HG02610 (cell line): ENCODE results near the gene MLC1.

Experiments used
- ATAC-seq: cut with Tn5 transposase; IDR thresholded peaks from one replicate; pipeline ENCODE4 v1.9.1; 2021; ENCODE audit warnings: mild to moderate bottlenecking, moderate library complexity; ENCODE audit not compliant: unreplicated experiment

Gene MLC1

DNA sequence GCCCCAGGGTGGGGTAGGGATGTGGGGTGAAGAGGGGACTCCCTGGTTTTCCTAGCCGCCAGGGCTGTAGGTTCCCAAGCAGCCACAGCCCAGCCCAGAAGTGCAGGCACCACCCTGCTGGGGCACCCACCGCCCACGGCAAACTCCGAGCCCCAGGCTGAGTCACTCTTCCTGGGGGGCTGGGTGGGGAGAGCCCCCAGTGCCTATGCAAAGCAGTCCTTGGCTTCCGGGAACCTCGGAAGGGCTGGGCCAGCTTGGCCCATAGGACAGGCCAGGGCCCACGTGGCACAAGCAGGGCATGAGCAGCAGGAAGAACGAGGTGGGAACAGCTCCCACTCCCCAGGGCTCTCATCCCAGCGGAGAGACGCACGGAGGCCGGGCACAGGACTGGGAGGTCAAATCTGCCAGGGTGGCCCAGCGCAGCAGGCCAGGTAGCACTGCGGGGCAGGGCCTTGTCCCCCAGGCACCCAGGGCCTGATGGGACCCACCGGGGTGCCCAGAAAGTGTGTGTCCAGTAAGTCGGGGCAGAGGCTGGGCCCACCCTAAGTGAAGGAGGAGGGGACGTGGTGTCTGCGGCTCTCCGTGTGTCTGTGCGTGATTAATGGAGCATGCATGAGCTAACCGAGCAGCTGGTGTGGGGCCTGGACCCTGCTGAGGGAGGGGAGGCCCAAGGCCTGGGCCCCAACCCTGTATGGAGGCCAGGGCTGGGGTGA, 68.1 kb downstream of the MLC1 start:
- no peak for ATAC-seq

- ATAC-seq = no peak
These were observed 68.8 kb downstream of the MLC1 start for GRCh38 chr22:50016308-50016987.

DNA sequence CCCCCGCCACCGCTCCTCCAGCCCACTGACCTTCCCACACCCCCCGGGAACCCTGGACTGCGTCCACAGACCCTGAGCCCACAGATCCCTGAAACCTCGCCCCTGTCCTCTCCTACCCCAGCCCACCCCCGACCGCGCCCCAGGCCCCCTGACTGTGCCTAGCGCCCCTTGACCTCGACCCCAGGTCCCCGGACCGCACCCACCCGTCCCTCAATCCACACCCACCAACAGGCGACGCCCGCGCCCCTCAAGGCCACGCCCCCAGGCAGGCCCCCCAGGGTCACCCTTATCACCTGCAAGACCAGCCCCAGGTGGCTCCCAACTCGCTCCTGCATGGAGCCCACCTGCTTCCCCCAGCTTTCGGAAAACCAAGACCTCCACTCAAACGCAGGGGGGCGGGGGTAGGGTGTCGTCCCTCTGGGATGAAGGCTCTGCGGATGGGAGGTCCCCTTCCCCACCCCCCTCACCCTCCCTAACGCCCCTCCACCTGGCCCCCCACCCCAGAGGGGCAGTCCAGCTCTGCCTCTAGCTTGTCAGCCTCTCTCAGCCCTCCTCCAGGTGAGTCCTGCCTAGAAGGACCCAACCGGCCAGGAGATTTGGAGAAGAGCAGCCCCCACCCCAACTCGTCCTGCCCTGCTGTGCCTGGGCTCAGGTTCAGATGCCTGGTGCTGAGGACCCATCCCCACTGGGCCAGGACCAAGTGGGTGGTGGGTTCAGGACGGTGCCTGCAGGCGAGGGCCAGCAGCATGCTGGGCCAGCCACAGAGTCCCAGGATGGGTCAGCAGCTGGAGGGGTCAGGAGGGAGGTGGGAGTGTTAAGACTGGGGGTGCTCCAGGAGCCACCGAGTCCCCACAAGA, 69.5 kb downstream of the MLC1 start:
- no peak for ATAC-seq

DNA sequence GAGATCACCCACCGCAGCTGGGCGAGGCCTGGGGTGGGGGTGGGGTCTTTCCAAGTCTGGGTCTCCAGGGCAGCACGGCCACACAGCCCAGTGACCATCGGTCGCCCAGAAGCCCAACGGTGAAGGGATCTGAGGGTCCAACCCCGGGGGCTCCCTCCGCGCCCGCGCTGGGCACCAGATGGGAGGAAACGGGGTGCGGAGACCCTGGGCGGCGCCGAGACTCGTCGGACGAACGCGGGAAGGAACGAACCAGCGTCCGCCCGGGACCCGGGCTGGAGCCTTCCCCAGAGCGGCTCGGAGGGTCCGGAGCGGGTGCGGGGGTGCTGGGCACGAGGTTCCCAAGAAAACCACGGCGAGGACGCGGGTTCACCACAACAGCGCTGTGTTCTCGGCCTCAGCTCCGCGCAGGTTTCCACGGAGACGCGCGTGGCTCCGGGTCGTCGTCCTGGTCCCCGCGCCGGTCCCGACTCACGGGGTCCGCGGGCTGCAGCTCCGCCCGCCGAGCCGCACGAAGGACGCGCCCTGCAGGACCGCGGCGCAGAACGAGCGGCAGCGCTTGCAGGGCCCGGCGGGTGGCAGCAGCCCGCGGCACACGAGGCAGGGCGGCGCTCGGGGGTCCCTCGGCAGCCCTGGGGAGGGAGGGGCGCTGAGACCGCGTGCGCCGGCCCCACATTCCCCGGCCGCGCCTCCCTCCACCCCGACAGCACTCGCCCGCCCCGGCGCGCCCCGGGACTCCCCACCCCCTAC, 70.4 kb downstream of the MLC1 start:
- ATAC-seq = no peak

- no peak for ATAC-seq
These were observed 71.1 kb downstream of the MLC1 start for GRCh38 chr22:50014053-50014501.

DNA sequence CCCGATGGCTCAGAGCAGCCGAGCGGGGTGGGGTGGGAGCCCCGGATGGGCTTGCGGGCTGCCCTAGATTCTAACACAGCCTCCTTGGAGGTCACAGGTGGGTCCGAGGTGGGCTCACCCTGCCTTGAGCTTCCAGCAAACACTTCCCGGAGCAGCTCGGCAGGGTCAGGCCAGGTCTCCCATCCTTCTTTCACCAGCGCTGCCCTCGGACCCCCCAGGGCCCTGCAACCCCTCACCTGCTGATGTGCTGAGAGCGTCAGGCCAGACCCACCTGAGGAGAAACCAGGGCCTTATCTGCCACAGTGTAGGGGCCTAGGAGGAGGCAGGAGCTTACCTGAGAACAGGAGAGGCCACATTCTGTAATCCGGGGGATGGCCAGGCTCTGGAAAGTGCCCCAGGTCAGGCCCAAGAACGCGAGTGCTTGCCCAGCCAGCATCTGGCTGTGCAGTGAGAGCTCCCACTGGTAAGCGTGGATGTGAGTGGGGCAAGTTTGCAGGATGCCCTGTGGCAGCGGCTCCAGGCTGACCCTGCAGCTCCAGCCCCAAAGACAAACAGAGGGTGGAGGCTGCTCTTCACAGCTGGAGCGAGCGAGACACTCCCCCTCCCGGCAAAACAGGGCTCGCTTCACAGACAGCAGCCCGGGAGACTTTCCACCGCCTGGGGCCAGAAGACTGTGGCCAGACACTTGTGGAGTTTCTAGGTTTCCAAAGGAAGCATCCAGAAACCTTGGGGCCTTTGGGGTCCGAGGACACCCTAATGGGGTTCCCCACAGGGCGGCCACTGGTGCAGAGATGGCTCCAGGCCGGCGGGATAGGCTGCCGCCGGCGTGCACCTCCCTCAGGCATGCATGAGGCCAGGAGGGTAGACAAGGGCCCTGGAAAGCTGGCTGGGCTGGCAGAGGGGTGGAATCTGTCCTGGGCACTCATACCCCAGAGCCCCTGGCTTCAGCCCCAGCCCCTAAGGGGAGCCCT, 72.7 kb downstream of the MLC1 start, which contains the start of gene IL17REL:
Gene IL17REL (minus strand): TSS at position 555 of the 971 bp plus-strand sequence. CDS start 119 bp downstream, at position 436.
- no peak for ATAC-seq

DNA sequence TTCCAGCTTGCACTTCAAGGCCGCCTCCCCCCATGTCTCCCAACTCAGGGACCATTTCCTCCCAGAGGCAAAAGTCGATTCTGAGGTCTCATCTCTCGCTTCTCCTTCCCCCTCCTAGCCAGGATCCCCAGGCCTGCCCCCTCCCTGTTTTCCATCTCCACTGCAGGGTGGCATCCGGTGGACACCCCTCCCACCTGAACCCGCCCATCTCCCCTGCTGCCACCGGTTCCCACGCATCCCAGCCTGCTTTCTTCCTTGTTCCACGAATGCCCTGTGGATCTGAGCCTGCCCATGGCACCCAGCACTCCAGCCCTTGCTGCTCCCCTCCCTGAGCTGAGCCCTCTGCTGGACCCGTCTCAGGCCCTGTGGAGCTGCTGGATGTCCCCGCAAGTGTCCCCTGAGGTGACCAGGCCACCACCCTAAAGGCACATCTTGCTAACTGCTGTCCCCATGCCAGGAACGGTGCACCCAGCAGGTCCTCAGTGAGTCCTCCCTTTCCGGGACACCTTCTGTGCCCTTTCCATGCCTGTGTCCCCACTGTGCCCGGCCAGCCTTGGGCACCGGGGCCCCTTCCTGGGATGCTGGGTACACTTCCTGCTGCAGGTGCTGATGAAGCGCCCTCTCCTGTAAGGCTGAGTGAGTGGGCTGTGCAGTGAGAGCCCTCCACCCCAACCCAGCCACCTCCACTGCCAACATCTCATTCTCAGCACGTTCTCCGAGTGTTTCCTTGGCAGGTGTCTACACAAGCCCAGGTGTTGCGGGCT, 73.6 kb downstream of the MLC1 start:
- no peak for ATAC-seq

DNA sequence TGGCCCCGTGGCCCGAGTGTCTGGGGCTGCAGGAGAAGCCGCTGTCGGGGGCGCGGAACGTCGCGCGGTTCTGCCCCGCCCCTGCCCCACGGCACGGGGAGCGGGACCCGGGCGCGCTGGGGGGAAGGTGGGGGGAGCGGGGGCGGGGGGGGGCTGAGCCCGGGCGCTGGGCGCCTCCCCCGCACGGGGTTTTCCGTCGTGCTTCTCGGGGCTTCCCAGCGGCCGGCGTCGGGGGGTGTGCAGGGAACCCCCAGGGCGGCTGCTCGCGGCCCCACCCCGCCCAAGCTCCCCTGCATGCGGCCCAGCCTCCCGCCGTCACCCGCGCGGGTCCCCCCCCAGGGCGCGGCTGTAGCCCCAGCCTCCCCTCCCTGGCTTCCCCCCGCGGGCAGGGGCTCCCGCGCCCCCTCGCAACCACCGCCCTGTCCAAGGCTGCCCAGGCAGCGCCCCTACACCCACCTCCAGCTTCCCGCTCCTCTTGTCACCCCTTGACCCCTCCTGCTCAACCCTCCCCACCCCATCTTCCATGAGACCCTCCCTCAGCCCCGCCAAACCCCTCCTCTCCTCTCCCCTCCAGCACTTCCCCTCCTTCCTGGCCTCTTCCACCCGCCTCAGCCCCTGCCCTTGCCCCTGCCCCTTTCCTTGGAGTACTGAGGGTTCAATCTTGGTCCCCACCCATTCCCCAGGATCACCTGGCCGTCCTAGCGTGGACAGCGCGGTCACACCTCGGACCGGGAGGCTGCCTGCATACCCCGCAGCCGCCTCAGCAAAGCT, 74.4 kb downstream of the MLC1 start:
- ATAC-seq = no peak

- ATAC-seq = no peak
These were observed 75.2 kb downstream of the MLC1 start for GRCh38 chr22:50009765-50010675.
